Right kidney (tissue), 1 donor: ENCODE data around the gene SRRM3.
"Not testable (repeated sequence)": the region's sequence is repeated elsewhere in the genome, so short reads cannot be mapped to it uniquely, and the experiment has no call there.

Experiments used
- DNase-seq: peaks from one replicate; pipeline ENCODE4 v3.0.0-alpha.2; 2016

SRRM3 gene

DNA sequence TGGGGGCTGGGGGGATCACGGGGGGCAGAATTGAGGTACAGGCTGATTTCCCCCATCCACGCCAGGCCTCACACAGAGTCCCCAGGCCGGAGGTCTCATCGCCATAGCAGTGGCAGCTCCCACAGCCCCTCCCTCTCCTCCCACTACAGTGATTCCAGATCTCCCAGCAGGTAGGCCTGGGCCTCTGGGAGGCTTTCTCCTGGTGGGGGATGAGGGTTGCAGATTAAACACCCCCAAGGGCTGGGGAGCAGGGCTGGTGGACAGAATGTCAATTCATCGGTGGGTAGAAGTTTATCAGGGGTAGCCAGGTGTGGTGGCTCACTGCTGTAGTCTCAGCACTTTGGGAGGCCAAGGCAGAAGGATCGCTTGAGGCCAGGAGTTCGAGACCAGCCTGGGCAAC, 63.6 kb downstream of the SRRM3 start:
- no peak for DNase-seq

DNA sequence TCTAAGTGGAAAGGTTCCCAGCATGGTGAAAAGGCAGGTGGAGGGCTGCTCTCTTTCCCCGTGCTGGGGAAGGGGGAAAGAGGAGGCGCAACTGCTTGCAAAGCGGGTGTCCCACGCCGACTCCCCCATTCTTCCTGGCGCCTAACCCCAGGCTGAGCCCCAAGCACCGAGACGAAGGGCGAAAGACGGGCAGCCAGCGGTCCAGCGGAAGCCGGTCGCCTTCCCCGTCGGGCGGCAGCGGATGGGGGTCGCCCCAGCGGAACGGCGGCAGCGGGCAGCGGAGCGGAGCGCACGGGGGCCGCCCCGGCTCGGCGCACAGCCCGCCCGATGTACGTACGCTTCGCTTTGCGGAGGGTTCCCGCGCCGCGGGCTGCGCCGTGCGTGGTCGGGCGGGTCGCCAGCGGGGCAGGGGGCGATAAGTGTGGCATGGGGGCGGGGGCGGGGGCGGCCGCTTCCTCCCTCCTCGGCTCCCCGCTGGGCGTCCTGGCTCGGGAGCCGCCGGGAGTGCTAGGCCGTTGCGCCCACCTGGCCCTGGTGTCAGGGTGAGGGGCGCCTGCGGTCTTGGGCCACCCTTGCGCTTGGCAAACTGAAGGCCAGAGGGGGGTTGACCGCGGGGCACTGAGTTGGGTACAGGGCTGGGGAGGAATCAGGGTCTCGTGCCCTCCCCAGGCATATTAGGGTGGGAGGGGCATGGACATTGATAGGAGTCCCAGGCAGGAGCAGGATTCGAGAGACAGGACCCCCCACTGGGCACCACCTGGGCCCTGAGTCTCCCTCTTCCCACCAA, 65.6 kb downstream of the SRRM3 start:
- DNase-seq: peak; percentile 67

DNA sequence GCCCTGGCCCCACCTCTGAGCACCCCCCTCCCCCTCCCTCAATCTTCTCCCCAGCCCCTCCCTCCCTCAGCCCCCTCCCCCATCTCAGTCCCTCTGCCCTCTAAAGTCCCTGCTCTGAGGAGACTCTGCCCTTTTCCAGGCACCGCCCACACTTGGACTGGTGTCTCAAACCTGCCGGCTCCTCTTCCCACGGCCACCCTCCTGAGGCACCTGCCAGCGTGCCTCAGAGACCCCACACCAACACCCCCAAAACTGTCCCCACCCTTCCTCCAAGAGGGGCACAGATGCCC, 66.1 kb downstream of the SRRM3 start:
- no peak for DNase-seq

DNA sequence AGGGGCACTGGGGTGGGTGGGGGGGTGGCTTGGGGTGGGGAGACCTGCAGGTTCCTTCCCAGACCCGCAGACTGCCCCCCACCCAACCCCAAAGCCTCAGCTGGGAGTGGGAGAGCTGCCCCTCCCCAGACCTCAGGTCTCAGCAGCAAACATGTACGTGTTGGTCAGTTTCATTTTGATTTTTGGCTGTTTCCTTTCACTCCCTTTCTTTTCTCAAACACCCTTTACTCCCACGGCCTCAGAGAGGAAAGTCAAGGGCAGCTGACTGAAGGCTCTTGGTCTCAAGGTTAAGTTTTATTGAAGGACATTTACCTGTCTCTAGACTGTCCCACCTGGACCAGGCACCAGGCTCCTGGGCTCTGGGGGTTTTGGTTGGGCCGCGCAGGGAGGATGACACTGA, 66.7 kb downstream of the SRRM3 start:
- DNase-seq: no peak

DNA sequence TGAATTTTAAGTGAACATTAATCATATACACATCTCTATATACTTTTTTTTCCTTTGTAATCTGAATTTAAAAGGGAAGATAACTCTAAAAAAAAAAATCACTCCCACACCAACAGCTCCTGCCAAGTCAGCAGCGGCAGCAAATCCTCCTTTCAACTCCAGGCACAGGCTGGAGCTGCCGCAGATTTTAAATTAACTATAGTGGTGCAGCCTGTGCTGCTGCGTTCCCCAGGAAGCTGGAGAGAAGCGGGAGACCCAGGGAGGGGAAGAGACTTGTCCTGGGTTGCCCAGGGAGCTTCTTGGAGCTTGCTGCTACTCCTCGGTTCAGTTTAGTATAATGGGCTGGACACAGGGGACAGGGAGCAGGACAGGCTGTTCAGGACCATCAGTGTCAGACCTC, 68.2 kb downstream of the SRRM3 start:
- DNase-seq: no peak

DNA sequence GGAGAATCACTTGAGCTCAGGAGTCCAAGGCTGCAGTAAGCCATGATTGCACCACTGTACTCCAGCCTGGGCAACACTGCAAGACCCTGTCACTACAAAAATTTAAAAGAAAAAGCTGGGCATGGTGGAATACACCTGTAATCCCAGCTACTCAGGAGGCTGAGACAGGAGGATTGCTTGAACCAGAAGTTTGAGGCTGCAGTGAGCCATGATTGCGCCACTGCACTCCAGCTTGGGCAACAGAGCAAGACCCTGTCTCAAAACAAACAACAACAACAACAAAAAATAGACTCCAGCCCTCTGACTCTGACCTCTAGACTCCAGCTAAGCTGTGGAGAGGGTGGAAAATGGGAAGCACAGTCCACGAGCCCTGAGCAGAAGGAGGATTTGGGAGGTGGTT, 69.7 kb downstream of the SRRM3 start:
- not testable (repeated sequence) for DNase-seq

DNA sequence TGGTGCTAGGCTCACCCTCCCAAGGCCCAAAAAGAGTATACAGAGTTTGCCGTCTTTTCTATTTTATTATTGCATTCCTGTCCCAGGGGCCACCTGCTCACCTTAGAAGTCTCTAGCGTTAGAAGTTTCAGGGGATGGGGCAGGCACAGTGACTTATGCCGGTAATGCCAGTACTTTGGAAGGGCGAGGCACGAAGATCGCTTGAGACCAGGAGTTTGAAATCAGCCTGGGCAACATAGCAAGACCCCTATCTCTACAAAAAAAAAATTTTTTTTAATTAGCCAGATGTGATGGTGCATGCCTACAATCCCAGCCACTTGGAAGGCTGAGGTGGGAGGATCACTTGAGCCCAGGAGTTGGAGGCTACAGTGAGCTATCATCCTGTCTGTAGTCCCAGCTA, 70.4 kb downstream of the SRRM3 start:
- DNase-seq: no peak

DNA sequence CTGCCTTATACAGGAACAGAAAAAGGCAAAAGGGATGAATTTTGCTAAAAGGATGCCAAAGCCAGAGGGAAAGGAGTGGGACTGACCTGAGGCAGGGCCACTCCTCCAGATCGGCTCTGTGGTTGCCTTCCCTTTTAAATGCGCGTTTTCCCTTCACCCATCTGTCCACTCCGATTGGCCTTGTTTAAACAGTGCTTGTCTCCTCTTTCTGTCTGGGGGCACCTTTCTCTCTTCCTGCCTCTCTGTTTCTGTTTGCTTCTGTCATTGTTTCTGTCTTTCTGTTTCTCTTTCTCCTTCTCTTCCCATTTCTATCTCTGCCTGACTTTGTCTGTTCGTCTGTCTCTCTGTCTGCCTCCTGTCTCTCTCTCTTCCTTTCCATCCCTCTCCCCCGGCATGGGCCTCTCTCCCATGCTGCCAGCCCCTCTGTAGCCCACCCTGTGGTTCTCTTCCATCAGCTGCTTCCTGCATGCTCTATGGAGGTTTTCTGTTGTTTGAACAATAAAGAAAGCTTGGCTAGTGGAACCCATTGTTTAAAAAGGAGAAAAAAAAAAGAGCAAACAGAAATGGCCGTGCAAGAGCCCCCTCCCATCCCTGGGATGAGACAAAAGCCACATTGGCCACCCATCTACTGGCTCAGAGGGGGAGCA, 71.3 kb downstream of the SRRM3 start:
- DNase-seq: no peak

DNA sequence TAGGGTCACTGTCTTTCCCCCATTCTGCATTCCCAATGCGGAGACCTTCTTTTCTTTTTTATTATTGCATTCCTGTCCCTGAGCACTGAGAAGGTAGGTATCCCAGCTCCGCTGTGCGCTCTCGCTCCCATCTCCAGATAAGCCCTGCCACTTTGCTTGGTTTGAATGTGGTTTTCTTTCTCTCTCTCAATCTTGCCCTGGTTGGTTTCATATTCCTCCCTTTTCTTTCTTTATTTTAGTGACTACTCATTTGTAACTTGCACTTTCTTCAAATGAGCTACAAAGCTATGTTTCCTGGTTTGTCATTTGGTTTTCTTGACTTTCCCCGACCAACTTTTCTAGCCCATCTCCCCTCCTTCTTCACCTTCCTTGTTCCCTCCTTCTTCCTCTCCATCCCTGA, 71.8 kb downstream of the SRRM3 start:
- DNase-seq: no peak

DNA sequence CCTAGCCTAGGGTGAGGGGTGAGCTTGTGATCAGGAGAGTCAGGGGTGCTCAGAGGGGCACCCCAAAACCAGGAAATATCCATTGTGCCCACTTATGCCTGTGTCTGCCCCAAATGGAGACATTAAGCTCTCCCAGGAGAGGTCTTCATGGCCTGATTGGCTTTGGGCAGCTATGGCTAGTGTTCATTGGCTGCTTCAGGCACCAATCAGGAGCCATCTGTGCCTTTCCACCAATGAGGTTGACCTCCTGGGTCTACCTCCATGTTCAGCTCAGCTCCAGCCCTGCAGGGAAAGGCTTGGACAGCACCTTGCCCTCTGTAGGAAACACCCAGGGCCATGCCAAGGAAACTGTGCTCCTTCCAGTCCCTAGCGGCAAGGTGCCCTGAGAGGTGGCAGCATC, 76.8 kb downstream of the SRRM3 start:
- no peak for DNase-seq

DNA sequence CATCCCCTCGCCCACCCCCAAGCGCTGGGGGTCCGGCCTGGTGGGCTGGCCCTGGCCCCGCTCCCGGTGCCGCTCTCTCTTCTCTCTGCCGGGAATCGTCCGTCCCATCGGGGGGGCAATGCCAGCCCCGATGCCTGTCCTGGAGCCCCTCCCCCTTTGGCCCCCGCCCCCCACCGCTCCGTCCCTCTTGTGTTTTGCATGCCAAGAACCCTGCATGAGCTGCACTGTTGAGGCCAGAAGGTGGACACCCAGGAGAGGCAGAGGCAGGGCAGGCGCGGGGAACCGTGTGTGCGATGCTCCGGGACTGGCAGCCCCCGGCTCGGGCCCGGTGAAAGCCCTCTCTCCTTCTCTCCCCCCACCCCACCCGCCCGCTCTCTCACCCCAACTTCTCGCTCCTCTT, 78.7 kb downstream of the SRRM3 start:
- no peak for DNase-seq

DNA sequence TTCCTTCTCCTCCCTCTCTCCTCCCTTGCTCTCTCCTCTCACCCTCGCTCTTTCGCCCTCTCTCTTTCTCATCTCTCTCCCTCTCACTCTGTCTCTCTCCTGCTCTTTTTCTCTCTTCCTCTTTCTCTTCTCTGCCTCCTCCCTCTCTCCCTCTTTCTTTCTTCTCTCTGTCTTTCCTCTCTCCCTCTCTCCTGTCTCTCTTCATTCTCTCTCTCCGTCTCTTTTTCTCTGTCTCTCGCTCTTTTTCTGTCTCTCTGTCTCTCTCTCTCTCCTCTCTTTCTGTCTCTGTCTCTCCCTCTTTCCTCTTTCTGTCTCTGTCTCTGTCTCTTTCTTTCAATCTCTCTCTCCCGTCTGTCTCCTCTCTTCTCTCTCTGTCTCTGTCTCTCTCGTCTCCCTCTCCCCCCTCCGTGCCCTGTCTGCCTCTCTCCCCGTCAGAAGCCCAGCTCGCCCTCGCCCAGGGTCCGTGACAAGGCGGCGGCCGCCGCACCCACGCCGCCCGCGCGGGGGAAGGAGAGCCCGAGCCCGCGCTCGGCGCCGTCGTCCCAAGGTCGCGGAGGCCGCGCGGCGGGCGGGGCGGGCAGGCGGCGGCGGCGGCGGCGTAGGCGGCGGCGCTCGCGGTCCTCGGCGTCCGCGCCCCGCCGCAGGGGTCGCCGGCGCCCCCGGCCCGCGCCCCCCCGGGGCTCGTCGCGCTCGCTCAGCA, 79.5 kb downstream of the SRRM3 start:
- peak; percentile 52 for DNase-seq

DNA sequence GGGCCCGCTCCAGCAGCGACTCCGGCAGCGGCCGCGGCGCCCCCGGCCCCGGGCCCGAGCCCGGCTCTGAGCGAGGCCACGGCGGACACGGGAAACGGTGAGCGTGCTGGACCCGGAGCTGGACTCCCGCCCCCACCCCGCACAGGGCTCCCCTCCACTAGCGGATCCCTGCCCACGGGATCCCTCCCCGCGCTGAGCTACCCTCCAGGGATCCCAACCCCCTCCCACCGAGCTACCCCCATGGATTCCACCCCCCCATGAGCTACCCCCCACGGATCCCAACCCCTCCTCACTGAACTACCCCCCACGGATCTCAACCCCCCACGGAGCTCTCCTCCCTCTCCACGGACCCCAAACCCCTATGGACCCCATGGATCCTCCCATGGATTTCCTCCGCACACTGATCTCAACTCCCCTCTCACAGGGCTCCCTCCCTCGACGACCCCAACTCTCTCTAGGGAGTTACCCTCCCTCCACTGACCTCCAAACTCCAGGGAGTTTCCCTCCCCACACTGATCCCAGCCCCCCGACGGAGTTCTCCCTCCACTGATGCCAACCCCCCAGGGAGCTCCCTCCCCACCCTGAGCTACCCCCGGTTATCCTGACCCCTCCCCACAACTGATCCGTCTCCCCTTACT, 80.1 kb downstream of the SRRM3 start:
- DNase-seq: no peak

DNA sequence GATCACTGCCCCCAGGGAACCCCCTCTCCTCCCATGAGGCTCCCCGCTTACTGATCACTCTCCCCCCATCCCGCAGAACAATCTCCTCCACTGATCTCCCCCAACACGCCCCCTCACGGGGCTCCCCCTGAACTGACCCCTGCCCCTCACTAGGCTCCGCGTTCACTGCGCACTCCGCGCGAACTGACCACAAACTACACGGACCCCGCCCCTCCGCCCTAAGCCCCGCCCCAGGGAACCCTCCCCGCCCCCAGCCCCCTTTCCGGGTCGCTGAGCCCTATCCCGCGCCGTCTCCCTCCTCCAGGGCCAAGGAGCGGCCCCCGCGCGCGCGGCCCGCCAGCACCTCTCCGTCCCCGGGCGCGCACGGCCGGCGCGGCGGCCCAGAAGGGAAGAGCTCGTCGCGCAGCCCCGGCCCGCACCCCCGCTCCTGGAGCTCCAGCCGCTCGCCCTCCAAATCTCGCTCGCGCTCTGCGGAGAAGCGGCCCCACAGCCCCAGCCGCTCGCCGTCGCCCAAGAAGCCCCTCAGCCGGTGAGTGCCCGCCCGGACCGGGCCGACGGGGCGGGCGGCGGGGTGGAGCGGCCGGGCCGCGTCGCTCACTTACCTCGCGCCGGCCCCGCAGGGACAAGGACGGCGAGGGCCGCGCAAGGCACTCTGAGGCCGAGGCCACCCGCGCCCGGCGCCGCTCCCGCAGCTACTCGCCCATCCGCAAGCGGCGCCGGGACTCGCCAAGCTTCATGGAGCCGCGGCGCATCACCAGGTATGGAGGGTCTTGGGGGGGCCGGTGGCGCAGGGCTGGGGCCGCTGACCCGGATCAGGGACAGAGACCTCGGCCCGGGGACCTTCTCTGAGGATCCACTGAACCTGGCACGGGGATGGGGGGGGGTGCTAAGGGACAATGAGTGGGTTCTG, 80.9 kb downstream of the SRRM3 start:
- peak; percentile 71 for DNase-seq

DNA sequence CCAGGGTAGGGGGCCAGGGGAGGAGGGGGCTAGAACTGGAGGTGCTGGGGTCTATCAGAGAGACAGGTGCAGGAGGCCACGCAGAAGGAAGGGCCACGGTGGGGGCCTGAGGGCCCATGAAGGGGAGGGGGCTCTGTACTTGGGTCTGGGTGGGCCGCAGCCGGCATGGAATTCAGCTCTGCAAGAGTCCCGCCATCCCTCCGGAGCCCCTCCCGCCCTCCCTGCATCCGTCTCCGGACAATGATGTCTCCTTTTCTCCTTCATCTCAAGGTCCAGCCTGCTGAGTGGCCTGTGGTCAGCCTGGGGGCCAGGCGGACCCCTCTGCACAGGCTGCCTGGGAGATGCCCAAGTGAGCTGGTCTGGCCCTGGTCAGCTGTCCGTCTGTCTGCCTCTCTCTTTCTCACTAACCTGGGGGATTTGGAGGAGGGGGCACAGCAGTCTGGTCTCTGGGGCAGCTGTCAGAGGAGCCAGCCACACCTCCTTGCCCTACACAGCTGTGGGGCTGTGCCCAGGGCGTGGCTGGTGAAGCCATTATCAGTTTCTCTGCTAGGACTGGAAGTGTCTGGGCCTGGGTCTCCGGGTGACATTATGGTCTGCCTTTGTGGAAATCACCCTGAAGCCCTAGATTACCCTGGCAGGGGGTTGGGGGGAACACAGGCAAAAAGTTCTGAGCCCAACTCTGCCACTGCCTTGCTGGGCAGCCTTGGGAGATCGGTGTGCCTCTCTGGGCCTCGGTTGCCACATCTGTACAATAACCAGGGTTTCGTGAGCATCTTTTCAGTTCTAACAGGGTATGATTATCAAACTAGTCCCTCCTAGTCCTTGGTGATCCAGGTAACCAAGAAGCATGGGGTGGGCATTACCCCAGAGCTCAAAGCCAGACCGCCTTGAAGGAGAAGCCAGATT, 81.8 kb downstream of the SRRM3 start:
- DNase-seq: no peak

DNA sequence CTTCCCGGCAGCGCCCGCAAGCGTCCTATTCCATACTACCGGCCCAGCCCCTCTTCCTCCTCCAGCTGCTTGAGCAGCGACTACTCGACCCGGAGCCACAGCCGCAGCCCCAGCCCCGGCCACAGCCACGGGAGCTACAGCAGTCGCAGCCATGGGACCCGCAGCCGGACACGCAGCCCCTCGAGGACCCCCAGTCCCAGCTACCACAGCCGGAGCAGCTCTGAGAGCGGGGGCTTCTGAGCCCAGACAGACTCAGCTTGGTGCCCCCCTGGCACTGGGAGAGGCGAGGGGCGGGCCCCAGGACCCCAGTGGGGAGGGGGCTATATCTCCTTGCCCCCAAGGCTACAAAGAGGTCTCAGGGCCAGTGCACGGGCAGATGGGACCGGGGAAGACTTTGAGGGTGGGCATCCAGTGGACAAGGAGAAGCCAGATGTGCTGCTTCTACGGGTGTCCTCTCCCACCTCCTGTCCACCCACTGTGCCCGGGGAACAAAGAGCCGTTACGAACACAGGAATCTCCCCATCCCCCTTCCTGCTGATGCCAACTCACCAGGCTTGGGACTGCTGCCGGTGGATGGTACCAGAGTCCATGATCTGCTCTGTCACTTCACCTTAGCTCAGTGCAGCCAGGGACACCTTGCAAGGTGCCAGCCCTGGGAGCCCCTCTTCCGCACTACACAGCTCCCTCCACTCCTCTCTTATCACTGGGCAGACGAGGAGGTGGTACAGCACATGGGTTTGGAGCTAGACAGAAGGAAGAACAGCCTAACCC, 84.1 kb downstream of the SRRM3 start:
- no peak for DNase-seq

DNA sequence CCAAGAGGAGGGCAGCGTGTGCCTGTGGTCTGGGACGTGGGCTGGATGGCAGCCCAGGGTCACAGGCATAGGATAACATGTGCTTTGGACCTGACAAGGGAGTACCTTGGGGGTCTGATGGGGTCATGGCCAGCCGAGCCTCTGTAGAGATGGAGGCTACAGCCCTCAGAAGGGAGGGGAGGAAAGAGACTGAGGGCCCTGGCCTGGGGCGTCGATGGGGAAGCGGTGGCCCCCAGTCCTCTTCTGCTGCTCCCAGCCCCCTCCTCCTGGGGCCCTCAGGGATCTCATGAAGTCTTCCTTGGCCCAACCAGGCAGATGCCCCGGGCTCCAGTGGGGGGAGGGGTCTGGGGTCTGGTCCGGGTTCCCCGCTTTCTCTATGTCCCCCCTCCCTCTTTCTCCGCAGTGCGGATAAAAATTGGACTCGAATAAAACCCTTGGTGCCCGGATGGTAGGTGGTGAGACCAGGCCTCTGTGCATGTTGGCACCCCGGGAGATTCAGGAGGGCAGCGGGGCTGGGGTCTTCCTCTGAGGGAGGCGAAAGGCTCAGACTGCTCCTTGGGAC, 85.2 kb downstream of the SRRM3 start:
- DNase-seq: no peak

DNA sequence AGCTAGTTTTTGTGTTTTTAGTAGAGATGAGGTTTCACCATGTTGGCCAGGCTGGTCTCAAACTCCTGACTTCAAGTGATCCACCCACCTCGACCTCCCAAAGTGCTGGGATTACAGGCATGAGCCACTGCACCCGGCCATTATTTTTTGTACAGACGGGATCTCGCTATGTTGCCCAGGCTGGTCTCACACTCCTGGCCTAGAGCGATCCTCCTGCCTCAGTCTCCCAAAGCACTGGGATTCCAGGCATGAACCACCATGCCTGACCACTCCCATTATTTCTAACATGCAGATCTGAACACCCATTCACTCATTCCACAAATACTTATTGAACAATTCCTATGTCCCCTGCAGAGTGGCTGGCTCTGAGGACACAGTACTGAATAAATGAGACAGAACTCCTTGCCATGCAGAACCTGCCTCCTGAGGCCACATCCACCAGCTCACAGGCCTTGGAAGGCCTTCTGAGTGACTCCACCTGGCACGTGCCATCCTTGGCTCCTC, 89.2 kb downstream of the SRRM3 start:
- DNase-seq: not testable (repeated sequence)

DNA sequence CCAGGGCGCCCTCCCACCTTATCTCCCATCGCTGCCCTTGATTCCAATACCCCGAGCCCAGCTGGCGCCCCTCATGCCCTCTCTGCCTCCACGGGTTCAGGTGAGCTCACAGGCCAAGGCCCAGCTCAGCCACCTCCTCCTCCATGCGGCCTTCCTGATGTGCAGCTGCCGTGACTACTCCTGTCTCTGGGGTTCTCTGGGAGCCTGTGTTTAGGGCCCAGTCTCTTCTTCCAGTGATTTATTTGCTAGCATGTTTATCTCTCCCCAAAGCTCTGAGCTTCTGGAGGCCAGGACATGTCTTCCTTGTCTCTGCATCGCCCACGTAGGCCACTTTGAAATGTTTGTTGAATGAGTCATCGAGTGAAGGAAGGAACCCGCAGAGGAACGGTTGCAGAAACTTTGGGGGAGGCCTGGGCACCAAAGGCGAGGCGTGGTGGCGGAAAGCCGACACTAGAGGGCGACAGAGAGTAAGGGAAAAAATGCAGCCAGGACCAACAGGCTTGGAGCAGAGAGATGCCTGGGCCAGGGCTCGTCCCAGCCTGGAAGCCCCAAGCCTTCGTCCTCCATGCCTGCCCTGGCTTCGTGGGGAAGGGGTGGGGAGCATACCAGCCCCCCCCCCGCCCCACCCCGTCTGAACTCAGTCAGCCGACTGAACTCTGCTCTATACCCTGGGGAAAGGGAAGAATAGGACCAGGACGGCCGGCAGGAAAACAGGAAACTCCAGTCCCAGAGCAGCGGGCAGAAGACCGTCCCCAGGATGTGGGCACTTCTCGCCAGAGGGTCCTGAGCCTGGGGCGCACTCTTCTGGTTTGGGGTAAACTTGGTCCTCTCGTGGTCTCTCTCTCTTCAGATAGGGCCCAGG, 89.9 kb downstream of the SRRM3 start:
- DNase-seq: peak; percentile 88
